ENCODE data around the gene BRCA2. TPM values are rescaled to one million over a fixed set of nuclear protein-coding genes. Genes with fewer than 3 reads are reported as not detected.
"Not testable (repeated sequence)": the region's sequence is repeated elsewhere in the genome, so short reads cannot be mapped to it uniquely, and the experiment has no call there.

The BRCA2 gene
- polyA plus RNA-seq, 1 donor, result 3.4 TPM

GRCh38 chr13:32340914-32341313 lies 25.6 kb downstream of the BRCA2 start:
- H3K27ac ChIP-seq (ENCODE audit: low read length), result no peak overlapping the region
- DNase-seq, result no peak
- WGBS (ENCODE audit: insufficient coverage, low lambda C conversion rate), result 92% methylated on average over 3 of the region's 3 CpGs
- H3K36me3 ChIP-seq (ENCODE audit: control insufficient read depth, insufficient read depth, low read length), result peaks cover under 1% of the 10 kb centered on the region
- no peaks in the 10 kb centered on the region for H3K27me3 ChIP-seq (ENCODE audit: control insufficient read depth, insufficient read depth, low read length)
- H3K4me1 ChIP-seq (ENCODE audit: control insufficient read depth, insufficient read depth, low read length), result no peaks in the 10 kb centered on the region
- H3K4me3 ChIP-seq (ENCODE audit: low read length), result no peak overlapping the region
- H3K9me3 ChIP-seq (ENCODE audit: control insufficient read depth, low read depth, low read length), result no peaks in the 10 kb centered on the region

DNA sequence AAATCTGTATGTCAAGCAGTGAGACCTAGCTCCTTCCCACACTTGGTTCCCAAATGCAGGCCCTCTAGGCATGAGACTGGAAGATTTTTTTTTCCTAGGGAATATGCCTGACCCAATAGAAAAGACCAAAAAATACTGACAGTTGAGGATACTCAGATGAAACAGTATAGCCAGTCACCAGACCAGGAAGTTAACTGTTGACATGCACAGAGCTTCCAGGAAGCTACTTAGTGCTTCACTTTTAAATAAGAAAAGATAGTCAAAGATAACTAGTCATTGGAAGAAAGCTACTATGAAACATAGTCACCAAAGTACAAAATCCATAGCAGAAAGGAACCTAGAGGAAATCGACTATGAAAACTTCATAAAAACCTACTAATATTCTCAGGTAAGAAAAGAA lies 32.3 kb downstream of the BRCA2 start:
- 60% methylated on average over 1 of the region's 1 CpG for WGBS (ENCODE audit: insufficient coverage, low lambda C conversion rate)
- Histone ChIP-seq H3K4me1 (ENCODE audit: control insufficient read depth, insufficient read depth, low read length) (no peaks in the 10 kb centered on the region), H3K36me3 (ENCODE audit: control insufficient read depth, insufficient read depth, low read length) (no peaks in the 10 kb centered on the region), H3K27me3 (ENCODE audit: control insufficient read depth, insufficient read depth, low read length) (no peaks in the 10 kb centered on the region), H3K9me3 (ENCODE audit: control insufficient read depth, low read depth, low read length) (no peaks in the 10 kb centered on the region), H3K27ac (ENCODE audit: low read length) (no peak overlapping the region), H3K4me3 (ENCODE audit: low read length) (no peak overlapping the region)
- DNase-seq, result no peak

GRCh38 chr13:32350839-32351441 lies 35.6 kb downstream of the BRCA2 start:
- DNase-seq, result not testable (repeated sequence)

GRCh38 chr13:32354040-32354439 lies 38.7 kb downstream of the BRCA2 start:
- Histone ChIP-seq H3K4me1 (ENCODE audit: control insufficient read depth, insufficient read depth, low read length) (no peaks in the 10 kb centered on the region), H3K27ac (ENCODE audit: low read length) (no peak overlapping the region), H3K9me3 (ENCODE audit: control insufficient read depth, low read depth, low read length) (no peaks in the 10 kb centered on the region), H3K27me3 (ENCODE audit: control insufficient read depth, insufficient read depth, low read length) (no peaks in the 10 kb centered on the region), H3K36me3 (ENCODE audit: control insufficient read depth, insufficient read depth, low read length) (no peaks in the 10 kb centered on the region), H3K4me3 (ENCODE audit: low read length) (no peak overlapping the region)
- 100% methylated on average over 1 of the region's 1 CpG for WGBS (ENCODE audit: insufficient coverage, low lambda C conversion rate)
- DNase-seq, result no peak

More at GRCh38 chr13:32350839-32351441, 35.6 kb downstream of the BRCA2 start:
- H3K4me3 ChIP-seq (ENCODE audit: low read length); H3K4me1 ChIP-seq (ENCODE audit: control insufficient read depth, insufficient read depth, low read length); H3K9me3 ChIP-seq (ENCODE audit: control insufficient read depth, low read depth, low read length); H3K27ac ChIP-seq (ENCODE audit: low read length); H3K36me3 ChIP-seq (ENCODE audit: control insufficient read depth, insufficient read depth, low read length); H3K27me3 ChIP-seq (ENCODE audit: control insufficient read depth, insufficient read depth, low read length): not testable (repeated sequence)
- WGBS (ENCODE audit: insufficient coverage, low lambda C conversion rate), result 100% methylated on average over 1 of the region's 15 CpGs

GRCh38 chr13:32355935-32356334 lies 40.6 kb downstream of the BRCA2 start:
- DNase-seq; H3K27me3 ChIP-seq (ENCODE audit: control insufficient read depth, insufficient read depth, low read length); H3K9me3 ChIP-seq (ENCODE audit: control insufficient read depth, low read depth, low read length); H3K4me1 ChIP-seq (ENCODE audit: control insufficient read depth, insufficient read depth, low read length); H3K27ac ChIP-seq (ENCODE audit: low read length); H3K36me3 ChIP-seq (ENCODE audit: control insufficient read depth, insufficient read depth, low read length); H3K4me3 ChIP-seq (ENCODE audit: low read length): not testable (repeated sequence)
- WGBS (ENCODE audit: insufficient coverage, low lambda C conversion rate), result 91% methylated on average over 3 of the region's 8 CpGs

DNA sequence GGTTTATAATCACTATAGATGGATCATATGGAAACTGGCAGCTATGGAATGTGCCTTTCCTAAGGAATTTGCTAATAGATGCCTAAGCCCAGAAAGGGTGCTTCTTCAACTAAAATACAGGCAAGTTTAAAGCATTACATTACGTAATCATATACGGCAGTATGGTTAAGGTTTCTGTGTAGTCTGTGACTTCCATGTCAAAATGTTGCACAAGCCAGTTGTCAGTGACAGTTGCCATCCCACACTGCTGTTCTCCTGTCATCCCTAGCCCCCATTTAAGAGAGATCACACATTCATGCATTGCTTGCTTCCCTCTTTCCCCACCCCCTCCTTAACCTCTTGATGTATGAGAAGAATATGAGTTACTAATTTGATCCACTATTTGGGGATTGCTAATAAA lies 47.3 kb downstream of the BRCA2 start:
- H3K27ac ChIP-seq (ENCODE audit: low read length), result no peak overlapping the region
- H3K27me3 ChIP-seq (ENCODE audit: control insufficient read depth, insufficient read depth, low read length), result no peaks in the 10 kb centered on the region
- no peaks in the 10 kb centered on the region for H3K36me3 ChIP-seq (ENCODE audit: control insufficient read depth, insufficient read depth, low read length)
- no peaks in the 10 kb centered on the region for H3K4me1 ChIP-seq (ENCODE audit: control insufficient read depth, insufficient read depth, low read length)
- 92% methylated on average over 2 of the region's 2 CpGs for WGBS (ENCODE audit: insufficient coverage, low lambda C conversion rate)
- H3K4me3 ChIP-seq (ENCODE audit: low read length), result no peak overlapping the region
- H3K9me3 ChIP-seq (ENCODE audit: control insufficient read depth, low read depth, low read length), result no peaks in the 10 kb centered on the region
- no peak for DNase-seq

DNA sequence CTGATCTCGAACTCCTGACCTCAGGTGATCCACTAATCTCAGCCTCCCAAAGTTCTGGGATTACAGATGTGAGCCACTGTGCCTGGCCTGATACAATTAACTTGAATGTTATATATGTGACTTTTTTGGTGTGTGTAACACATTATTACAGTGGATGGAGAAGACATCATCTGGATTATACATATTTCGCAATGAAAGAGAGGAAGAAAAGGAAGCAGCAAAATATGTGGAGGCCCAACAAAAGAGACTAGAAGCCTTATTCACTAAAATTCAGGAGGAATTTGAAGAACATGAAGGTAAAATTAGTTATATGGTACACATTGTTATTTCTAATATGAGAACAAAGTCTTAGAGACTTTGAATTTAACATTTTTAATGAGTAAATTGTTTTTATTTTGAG lies 55.5 kb downstream of the BRCA2 start:
- no peak for DNase-seq
- Histone ChIP-seq H3K36me3 (ENCODE audit: control insufficient read depth, insufficient read depth, low read length) (peaks cover 4% of the 10 kb centered on the region), H3K27me3 (ENCODE audit: control insufficient read depth, insufficient read depth, low read length) (no peaks in the 10 kb centered on the region), H3K4me3 (ENCODE audit: low read length) (no peak overlapping the region), H3K27ac (ENCODE audit: low read length) (no peak overlapping the region), H3K4me1 (ENCODE audit: control insufficient read depth, insufficient read depth, low read length) (no peaks in the 10 kb centered on the region), H3K9me3 (ENCODE audit: control insufficient read depth, low read depth, low read length) (no peaks in the 10 kb centered on the region)
- 100% methylated on average over 1 of the region's 2 CpGs for WGBS (ENCODE audit: insufficient coverage, low lambda C conversion rate)

GRCh38 chr13:32376642-32377415 lies 61.5 kb downstream of the BRCA2 start:
- no peak overlapping the region for H3K27ac ChIP-seq (ENCODE audit: low read length)
- WGBS (ENCODE audit: insufficient coverage, low lambda C conversion rate), result 100% methylated on average over 1 of the region's 13 CpGs

DNA sequence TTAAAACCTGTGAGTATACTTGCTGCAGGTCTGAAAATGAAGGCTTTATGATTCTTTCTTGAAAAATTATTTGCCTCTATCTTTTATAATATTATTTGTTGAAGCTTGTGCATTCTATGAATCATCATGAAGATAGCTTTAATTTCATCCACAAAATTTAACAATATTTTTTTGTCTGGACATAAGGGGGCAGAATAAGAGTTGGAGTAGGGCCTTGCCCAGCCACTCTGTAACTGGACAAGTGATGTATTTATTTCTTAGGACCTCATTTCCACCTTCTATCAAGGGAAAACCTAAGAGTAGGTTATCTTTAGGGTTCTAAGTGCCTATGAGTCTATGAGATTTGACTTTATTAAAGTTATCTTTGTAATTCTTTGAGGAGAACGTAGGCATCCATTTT lies 62.7 kb downstream of the BRCA2 start:
- Histone ChIP-seq H3K27me3 (ENCODE audit: control insufficient read depth, insufficient read depth, low read length) (no peaks in the 10 kb centered on the region), H3K9me3 (ENCODE audit: control insufficient read depth, low read depth, low read length) (no peaks in the 10 kb centered on the region), H3K4me1 (ENCODE audit: control insufficient read depth, insufficient read depth, low read length) (no peaks in the 10 kb centered on the region), H3K36me3 (ENCODE audit: control insufficient read depth, insufficient read depth, low read length) (peaks cover 4% of the 10 kb centered on the region), H3K27ac (ENCODE audit: low read length) (no peak overlapping the region), H3K4me3 (ENCODE audit: low read length) (no peak overlapping the region)
- no peak for DNase-seq
- WGBS (ENCODE audit: insufficient coverage, low lambda C conversion rate), result no CpG with 5 or more reads among the region's 1 CpG

More at GRCh38 chr13:32376642-32377415, 61.5 kb downstream of the BRCA2 start:
- H3K36me3 ChIP-seq (ENCODE audit: control insufficient read depth, insufficient read depth, low read length), result peaks cover 4% of the 10 kb centered on the region
- no peak overlapping the region for H3K4me3 ChIP-seq (ENCODE audit: low read length)
- no peaks in the 10 kb centered on the region for H3K27me3 ChIP-seq (ENCODE audit: control insufficient read depth, insufficient read depth, low read length)
- H3K9me3 ChIP-seq (ENCODE audit: control insufficient read depth, low read depth, low read length), result no peaks in the 10 kb centered on the region
- no peak for DNase-seq
- H3K4me1 ChIP-seq (ENCODE audit: control insufficient read depth, insufficient read depth, low read length), result no peaks in the 10 kb centered on the region

GRCh38 chr13:32381539-32381938 lies 66.2 kb downstream of the BRCA2 start:
- H3K4me3 ChIP-seq (ENCODE audit: low read length), result no peak overlapping the region
- no peaks in the 10 kb centered on the region for H3K27me3 ChIP-seq (ENCODE audit: control insufficient read depth, insufficient read depth, low read length)
- H3K36me3 ChIP-seq (ENCODE audit: control insufficient read depth, insufficient read depth, low read length), result peaks cover 7% of the 10 kb centered on the region
- peak; percentile 30 to 39 for DNase-seq
- no peaks in the 10 kb centered on the region for H3K4me1 ChIP-seq (ENCODE audit: control insufficient read depth, insufficient read depth, low read length)
- H3K27ac ChIP-seq (ENCODE audit: low read length), result no peak overlapping the region
- no peaks in the 10 kb centered on the region for H3K9me3 ChIP-seq (ENCODE audit: control insufficient read depth, low read depth, low read length)
- 86% methylated on average over 1 of the region's 3 CpGs for WGBS (ENCODE audit: insufficient coverage, low lambda C conversion rate)

All from large intestine (tissue), 3 donors.